Skeletal muscle satellite cell (primary cell): ENCODE results near the gene SNCG.
A peak's percentile ranks its signal among the peaks of the same experiment; 100 is the strongest.

Experiments used
- H3K27me3 ChIP-seq: 2 replicates; pipeline ENCODE4 v1.7.0; 2013; ENCODE audit warnings: low read length; ENCODE audit not compliant: control insufficient read depth, insufficient read depth
- H3K36me3 ChIP-seq: 2 replicates; pipeline ENCODE4 v1.7.0; 2013; ENCODE audit warnings: mild to moderate bottlenecking, control low read depth, low read length; ENCODE audit not compliant: insufficient read depth
- H3K4me1 ChIP-seq: 2 replicates; pipeline ENCODE4 v1.7.0; 2013; ENCODE audit warnings: low read length; ENCODE audit not compliant: control insufficient read depth, insufficient read depth
- H3K4me2 ChIP-seq: 2 replicates; pipeline ENCODE4 v1.7.0; 2013; ENCODE audit warnings: mild to moderate bottlenecking, low read length
- H3K4me3 ChIP-seq: 2 replicates; pipeline ENCODE4 v1.7.0; 2013; ENCODE audit warnings: low read length
- H3K9ac ChIP-seq: 2 replicates; pipeline ENCODE4 v1.7.0; 2013; ENCODE audit warnings: mild to moderate bottlenecking, low read depth, low read length, moderate library complexity
- H3K9me3 ChIP-seq: replicated peaks from 2 replicates; pipeline ENCODE4 v1.7.0; 2013; ENCODE audit warnings: mild to moderate bottlenecking, control low read depth, low read length

The SNCG gene

DNA sequence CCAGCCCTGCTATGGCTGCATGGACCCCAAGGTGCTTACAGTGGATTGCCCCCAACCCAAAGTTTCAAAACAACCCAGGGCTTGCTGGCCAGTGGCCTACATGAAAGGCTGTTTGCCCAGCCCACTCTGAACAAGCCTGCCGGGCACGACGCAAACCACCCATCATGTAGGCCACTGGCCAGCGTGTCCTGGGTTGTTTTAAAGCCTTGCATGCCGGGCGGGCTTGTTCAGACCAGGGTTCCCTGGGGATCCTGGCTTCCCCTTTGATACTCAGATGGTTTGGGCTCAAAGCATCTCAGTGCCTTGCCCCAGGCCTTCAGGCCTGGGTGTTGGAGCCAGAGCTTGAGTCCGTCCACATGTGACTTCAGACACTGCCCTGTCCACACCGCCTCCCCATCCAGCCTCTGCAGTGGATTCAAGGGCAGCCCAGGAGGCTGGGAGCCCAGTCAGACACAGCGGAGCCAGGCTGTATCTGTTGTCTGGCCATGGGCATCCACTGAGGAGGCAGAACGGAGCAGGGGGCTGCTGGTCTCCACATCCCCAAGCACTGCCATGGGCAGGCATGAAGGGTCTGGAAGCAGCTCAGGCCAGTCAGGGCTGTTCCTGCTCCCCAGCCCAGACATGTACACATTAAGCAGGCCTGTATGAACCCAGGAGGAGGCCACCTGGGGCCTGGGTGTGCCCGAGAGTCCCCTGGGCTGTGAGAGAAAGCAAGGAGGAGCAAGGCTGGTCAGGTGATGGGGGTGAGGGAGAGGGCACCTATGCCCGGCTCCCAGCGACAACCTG lies 5.9 kb downstream of the SNCG start:
- H3K9ac ChIP-seq: no peak overlapping the region
- no peaks in the 10 kb centered on the region for H3K9me3 ChIP-seq
- H3K4me2 ChIP-seq: no peak overlapping the region
- no peaks in the 10 kb centered on the region for H3K36me3 ChIP-seq
- peaks cover 60% of the 10 kb centered on the region for H3K4me1 ChIP-seq
- no peak overlapping the region for H3K4me3 ChIP-seq
- no peaks in the 10 kb centered on the region for H3K27me3 ChIP-seq

DNA sequence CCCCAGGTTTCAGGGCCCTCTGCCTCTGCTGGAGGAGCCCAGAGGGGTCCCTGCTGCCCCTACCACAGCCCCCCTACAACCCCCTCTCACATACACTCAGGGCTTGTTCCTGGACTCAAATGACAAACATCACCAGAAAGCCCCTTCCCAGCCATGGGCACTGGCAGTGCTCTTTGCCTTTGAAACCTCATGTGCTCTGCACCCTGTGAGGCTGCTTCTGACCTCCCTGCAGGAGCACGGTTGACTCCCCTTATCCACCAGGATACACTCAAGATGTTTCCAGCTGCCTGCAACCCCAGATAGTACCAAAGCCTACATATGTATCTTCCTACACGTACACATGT lies 6.4 kb downstream of the SNCG start:
- no peak overlapping the region for H3K4me3 ChIP-seq
- H3K4me2 ChIP-seq: no peak overlapping the region
- H3K36me3 ChIP-seq: no peaks in the 10 kb centered on the region
- no peaks in the 10 kb centered on the region for H3K9me3 ChIP-seq
- peaks cover 60% of the 10 kb centered on the region for H3K4me1 ChIP-seq
- no peaks in the 10 kb centered on the region for H3K27me3 ChIP-seq
- no peak overlapping the region for H3K9ac ChIP-seq

DNA sequence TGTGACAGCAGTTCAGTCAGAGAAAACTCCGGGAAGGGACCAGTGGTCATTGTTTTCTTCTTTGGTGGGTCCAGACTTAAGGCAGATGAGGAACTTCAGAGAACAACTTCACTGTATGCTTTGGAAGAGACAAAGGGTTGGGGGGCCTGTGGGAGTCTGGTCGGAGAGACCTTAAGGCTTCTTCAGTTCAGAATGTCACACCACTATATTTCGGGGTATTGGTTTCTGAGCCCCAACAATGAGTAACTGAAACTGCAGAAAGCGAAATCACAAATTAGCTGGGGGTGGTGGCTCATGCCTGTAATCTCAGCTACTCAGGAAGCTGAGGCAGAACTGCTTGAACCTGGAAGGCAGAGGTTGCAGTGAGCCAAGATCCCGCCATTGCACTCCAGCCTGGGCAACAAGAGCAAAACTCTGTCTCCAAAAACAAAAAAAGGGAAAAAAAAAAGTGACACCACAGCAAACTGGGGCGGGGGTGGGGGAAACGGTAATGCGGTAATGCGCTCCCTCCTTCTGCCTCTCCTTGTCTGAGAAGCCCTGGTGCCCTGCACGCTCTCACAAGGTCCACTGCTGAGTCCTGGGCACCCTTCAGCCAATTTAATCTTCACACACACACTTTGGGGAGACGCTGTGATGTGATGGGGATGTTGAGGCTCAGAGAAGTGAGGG lies 7.7 kb downstream of the SNCG start:
- peak overlapping the region; percentile 74 for H3K4me2 ChIP-seq
- no peaks in the 10 kb centered on the region for H3K27me3 ChIP-seq
- H3K4me3 ChIP-seq: peak overlapping the region; percentile 51
- no peaks in the 10 kb centered on the region for H3K9me3 ChIP-seq
- H3K9ac ChIP-seq: peak overlapping the region; percentile 53
- H3K36me3 ChIP-seq: no peaks in the 10 kb centered on the region
- H3K4me1 ChIP-seq: peaks cover 59% of the 10 kb centered on the region

DNA sequence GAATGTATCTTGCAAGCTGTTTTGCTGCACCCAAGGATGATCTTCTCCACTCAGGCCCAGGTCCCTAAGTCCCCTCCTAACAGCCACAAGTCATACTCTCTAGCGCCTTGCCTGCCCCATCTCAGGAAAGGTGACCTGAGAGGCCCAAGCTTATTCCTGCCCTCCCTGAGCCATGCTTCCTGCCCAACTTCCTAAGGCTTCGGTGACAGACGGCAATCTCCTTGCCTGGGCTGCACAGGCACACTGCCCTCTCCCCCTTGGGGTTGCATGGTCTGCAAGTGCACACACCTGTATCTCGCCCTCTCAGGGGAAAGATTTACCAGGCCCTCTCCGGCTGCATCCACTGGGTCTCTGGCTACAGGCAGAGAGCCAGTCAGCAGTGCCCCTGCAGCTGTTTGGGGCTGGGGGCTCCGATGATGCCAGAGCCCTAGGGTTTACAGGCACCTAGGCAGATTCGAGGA lies 9.1 kb downstream of the SNCG start:
- Histone ChIP-seq H3K4me1 (peaks cover 60% of the 10 kb centered on the region), H3K9ac (peak overlapping the region; percentile 95)

DNA sequence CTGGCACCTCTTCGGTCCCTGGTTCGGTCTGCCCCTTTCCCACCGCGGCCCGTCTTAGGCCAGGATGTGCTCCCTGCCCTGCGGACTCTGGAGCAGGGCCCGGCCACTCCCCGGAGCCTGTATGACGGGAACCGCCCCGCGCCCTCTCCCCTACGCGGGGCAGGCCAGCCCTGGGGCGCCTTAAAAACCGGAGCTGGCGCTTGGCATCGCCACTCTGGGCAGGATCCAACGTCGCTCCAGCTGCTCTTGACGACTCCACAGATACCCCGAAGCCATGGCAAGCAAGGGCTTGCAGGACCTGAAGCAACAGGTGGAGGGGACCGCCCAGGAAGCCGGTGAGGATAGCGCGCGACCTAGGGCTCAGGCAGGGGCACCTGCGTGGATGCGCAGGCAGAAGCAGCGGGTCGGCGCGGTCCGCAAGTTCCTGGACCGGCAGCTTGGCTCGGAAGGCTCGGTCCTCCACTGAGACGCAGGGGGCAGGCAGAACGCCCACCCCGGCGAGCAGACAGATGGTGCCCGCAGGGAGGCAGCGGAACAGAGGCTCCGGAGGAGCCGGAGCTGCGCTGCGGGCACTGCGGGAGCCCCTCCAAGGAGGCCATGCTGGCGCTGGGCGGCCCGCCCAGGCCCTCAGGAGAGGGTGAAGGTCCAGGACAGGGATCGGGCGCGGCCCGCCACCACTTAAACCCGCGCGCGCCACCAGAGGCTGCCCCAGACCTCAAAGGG lies 10.0 kb downstream of the SNCG start, which contains the start of gene ADIRF:
ADIRF (plus strand) TSS at position 212 of the 723 bp plus-strand sequence; CDS start at position 275, 63 bp downstream.
- no peaks in the 10 kb centered on the region for H3K27me3 ChIP-seq
- peaks cover 60% of the 10 kb centered on the region for H3K4me1 ChIP-seq
- H3K4me2 ChIP-seq: peak within 1 kb of the TSS; percentile 89
- no peaks in the 10 kb centered on the region for H3K9me3 ChIP-seq
- H3K36me3 ChIP-seq: no peaks in the 10 kb centered on the region
- peak within 1 kb of the TSS; percentile 86 for H3K4me3 ChIP-seq
- peak within 1 kb of the TSS; percentile 95 for H3K9ac ChIP-seq

More for the DNA sequence above, 9.1 kb downstream of the SNCG start:
- Histone ChIP-seq H3K27me3 (no peaks in the 10 kb centered on the region), H3K4me2 (peak overlapping the region; percentile 89), H3K4me3 (peak overlapping the region; percentile 86), H3K9me3 (no peaks in the 10 kb centered on the region), H3K36me3 (no peaks in the 10 kb centered on the region)

DNA sequence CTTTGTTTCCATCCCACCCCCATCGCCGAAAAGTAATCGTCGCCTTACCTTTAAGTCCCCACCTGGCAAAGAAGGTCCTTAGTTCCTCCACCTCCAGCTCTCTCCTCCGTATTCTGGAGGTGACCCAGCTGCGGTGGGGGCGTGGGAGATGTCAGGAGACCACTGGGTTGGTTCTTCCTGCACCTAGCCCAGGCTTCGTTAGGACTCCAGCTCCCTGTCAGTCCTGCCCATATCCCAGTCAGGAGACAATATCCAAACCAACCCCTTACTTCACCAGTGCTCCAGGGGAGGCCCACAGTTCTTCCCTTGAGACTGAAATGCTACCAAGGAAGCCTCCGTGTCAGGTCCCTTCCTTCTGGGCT lies 10.6 kb downstream of the SNCG start:
- Histone ChIP-seq H3K4me3 (peak overlapping the region; percentile 86), H3K27me3 (no peaks in the 10 kb centered on the region), H3K9me3 (no peaks in the 10 kb centered on the region), H3K4me1 (peaks cover 60% of the 10 kb centered on the region), H3K36me3 (no peaks in the 10 kb centered on the region), H3K9ac (peak overlapping the region; percentile 95), H3K4me2 (peak overlapping the region; percentile 89)

DNA sequence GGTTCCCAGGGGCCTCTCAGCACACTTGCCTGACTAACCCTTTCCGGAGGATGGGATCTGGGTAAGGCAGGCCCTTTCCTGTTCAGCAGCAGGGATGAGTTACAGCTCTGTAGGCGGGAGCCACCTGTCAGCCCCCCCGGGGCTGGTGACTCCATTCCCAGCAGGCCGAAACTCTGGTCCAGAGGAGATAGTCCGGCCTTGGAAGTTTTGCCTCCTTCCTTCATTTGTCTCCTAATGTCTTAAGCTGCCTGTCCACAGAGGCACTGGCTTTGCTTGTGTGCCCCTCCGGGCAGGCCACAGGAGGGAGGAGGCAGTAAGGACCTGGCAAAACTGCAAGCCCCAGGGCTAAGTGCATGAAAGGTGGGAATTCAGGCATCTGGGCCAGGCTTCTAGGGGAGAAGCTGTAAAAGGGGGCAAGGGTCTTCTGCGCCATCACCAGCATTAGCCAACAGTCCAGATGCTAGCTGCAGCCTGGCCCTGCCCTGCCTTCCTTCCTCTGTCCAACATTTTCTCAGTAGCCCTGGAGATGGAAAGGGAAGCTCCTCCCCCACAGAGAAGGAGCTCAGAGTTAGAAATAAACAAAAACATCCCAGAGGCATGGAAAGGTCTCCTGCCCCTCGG lies 11.1 kb downstream of the SNCG start:
- Histone ChIP-seq H3K9me3 (no peaks in the 10 kb centered on the region), H3K9ac (peak overlapping the region; percentile 95), H3K27me3 (no peaks in the 10 kb centered on the region), H3K4me1 (peaks cover 60% of the 10 kb centered on the region), H3K4me3 (peak overlapping the region; percentile 86), H3K4me2 (peak overlapping the region; percentile 89), H3K36me3 (no peaks in the 10 kb centered on the region)

DNA sequence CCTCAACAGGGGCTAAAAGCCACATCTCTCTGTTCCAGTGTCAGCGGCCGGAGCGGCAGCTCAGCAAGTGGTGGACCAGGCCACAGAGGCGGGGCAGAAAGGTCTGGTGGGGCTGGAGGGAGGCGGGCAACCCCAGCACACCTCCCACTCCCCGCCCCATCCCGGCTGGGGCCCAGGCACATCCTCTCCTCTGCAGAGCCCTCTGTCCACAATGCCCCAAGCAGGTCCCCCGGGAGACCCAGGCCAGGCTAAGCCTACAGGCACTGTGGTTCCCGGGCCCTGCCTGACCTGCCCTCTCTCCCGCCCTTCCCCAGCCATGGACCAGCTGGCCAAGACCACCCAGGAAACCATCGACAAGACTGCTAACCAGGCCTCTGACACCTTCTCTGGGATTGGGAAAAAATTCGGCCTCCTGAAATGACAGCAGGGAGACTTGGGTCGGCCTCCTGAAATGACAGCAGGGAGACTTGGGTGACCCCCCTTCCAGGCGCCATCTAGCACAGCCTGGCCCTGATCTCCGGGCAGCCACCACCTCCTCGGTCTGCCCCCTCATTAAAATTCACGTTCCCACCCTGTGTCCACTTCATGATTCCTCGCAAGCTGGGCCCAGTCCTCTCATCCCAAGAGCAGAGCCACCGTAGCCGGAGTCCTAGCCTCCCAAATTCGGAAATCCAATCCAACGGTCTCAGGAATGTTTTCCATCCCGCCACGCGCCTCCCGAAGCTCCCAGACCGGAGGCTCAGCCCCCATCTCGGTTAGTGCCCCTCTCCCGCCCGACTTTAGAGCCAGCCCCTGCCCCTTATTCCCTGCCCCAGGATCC lies 12.0 kb downstream of the SNCG start:
- Histone ChIP-seq H3K4me3 (peak overlapping the region; percentile 86), H3K27me3 (no peaks in the 10 kb centered on the region), H3K36me3 (no peaks in the 10 kb centered on the region), H3K9ac (peak overlapping the region; percentile 95), H3K4me2 (peak overlapping the region; percentile 89), H3K4me1 (peaks cover 60% of the 10 kb centered on the region), H3K9me3 (no peaks in the 10 kb centered on the region)

DNA sequence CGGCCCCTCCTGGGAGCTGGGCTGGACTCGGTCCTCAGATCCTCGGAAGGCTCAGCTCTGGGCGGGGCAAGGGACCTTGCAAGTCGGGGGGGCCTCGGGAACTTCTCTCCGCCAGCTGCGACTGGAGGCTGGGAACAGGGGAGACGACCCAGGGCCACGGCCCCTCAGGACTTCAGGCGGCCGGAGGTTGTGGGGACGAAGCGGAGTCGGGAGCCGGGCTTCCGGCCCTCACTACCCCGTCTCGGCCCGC lies 12.5 kb downstream of the SNCG start:
- peak overlapping the region; percentile 86 for H3K4me3 ChIP-seq
- peak overlapping the region; percentile 95 for H3K9ac ChIP-seq
- H3K4me1 ChIP-seq: peaks cover 60% of the 10 kb centered on the region
- no peaks in the 10 kb centered on the region for H3K36me3 ChIP-seq
- H3K4me2 ChIP-seq: peak overlapping the region; percentile 89
- no peaks in the 10 kb centered on the region for H3K27me3 ChIP-seq
- H3K9me3 ChIP-seq: no peaks in the 10 kb centered on the region

DNA sequence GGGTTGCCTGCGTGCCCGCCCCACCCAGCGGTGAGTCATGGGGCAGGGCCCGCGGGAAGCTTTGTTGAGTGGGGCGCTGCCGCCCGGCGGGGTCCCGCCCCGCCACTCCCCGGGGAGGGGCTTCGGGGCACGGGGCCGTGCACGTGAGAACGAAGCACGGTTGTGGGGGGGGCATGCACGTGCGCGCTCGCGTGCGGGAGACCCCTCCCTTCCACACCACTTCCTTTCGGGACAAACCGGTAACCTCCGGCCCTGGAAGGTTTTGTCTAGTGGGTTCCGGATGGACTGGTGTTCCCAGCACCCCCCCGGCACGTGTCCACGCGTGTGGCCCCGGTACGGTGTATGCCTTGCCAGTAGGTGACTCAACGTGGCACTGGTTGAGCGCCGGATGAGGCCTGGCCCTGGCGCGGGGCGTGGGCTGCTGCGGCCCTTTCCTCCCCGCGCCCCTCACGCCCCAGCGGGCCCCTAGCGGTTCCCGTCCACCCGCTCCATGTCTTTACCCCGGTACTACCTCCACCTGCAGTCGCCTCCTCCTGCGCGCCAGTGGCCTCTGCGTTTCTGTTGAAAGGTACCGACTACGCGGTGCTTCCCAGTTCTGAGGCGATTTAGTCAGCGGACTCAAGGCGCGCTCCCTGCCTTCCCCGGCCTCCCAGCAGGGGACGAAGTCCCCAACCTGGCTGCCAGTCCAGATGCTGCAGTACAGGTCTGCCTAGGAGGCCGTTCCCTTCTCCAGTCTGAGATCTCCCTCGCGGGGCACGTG lies 13.0 kb downstream of the SNCG start:
- Histone ChIP-seq H3K9ac (peak overlapping the region; percentile 95), H3K9me3 (no peaks in the 10 kb centered on the region), H3K4me2 (peak overlapping the region; percentile 89), H3K27me3 (no peaks in the 10 kb centered on the region), H3K36me3 (no peaks in the 10 kb centered on the region), H3K4me1 (peaks cover 55% of the 10 kb centered on the region), H3K4me3 (peak overlapping the region; percentile 86)
